Nephron progenitor cell (in vitro differentiated cells): ENCODE data around the gene KPNA4.
"Not testable (repeated sequence)": the region's sequence is repeated elsewhere in the genome, so short reads cannot be mapped to it uniquely, and the experiment has no call there.

Experiments
- DNase-seq: peaks from one replicate; pipeline ENCODE4 v3.0.0; 2021
- H3K27ac Mint-ChIP-seq: 2 replicates; pipeline ENCODE4 v1.8.0; 2021; ENCODE audit warnings: mild to moderate bottlenecking, moderate library complexity, mixed read lengths
- H3K27me3 Mint-ChIP-seq: 2 replicates; pipeline ENCODE4 v1.8.0; 2021; ENCODE audit warnings: mild to moderate bottlenecking, low read depth, mixed read lengths; ENCODE audit not compliant: poor library complexity
- H3K36me3 Mint-ChIP-seq: 2 replicates; pipeline ENCODE4 v1.8.0; 2021; ENCODE audit warnings: low read depth, mixed read lengths
- H3K4me1 Mint-ChIP-seq: 2 replicates; pipeline ENCODE4 v1.8.0; 2021; ENCODE audit warnings: mixed read lengths
- H3K4me3 Mint-ChIP-seq: 2 replicates; pipeline ENCODE4 v1.8.0; 2021; ENCODE audit warnings: mild to moderate bottlenecking, moderate library complexity, mixed read lengths
- H3K9me3 Mint-ChIP-seq: 2 replicates; pipeline ENCODE4 v1.8.0; 2021; ENCODE audit warnings: mild to moderate bottlenecking, moderate library complexity, mixed read lengths
- CTCF ChIP-seq: fragments of 200-600 bp; sonication (generic); IDR thresholded peaks from 2 replicates; pipeline ENCODE4 v1.5.0; 2021; ENCODE audit warnings: antibody characterized with exemption

Gene KPNA4

GRCh38 chr3:160455846-160456245 is 109.5 kb downstream of the KPNA4 start:
- H3K27me3 Mint-ChIP-seq = peaks cover 14% of the 10 kb centered on the region
- no peak overlapping the region for H3K27ac Mint-ChIP-seq
- H3K4me3 Mint-ChIP-seq = no peak overlapping the region
- no peaks in the 10 kb centered on the region for H3K36me3 Mint-ChIP-seq
- H3K9me3 Mint-ChIP-seq = peaks cover 4% of the 10 kb centered on the region
- no peak for TF ChIP-seq CTCF
- DNase-seq = no peak
- H3K4me1 Mint-ChIP-seq = no peaks in the 10 kb centered on the region

- Mint-ChIP-seq H3K27me3 (peaks cover 14% of the 10 kb centered on the region), H3K27ac (no peak overlapping the region), H3K4me1 (peaks cover 6% of the 10 kb centered on the region), H3K9me3 (peaks cover 10% of the 10 kb centered on the region), H3K4me3 (no peak overlapping the region), H3K36me3 (peaks cover 5% of the 10 kb centered on the region)
- DNase-seq = no peak
- TF ChIP-seq CTCF = no peak
Measured at GRCh38 chr3:160454995-160455394, 110.4 kb downstream of the KPNA4 start.

GRCh38 chr3:160452251-160452650 is 113.1 kb downstream of the KPNA4 start:
- H3K36me3 Mint-ChIP-seq, H3K9me3 Mint-ChIP-seq, H3K4me3 Mint-ChIP-seq, H3K27ac Mint-ChIP-seq, DNase-seq: not testable (repeated sequence)
- H3K27me3 Mint-ChIP-seq = peaks cover 11% of the 10 kb centered on the region
- H3K4me1 Mint-ChIP-seq = peaks cover 27% of the 10 kb centered on the region

GRCh38 chr3:160451602-160452001 is 113.8 kb downstream of the KPNA4 start:
- peaks cover 16% of the 10 kb centered on the region for H3K9me3 Mint-ChIP-seq
- H3K27me3 Mint-ChIP-seq = peaks cover 11% of the 10 kb centered on the region
- H3K4me3 Mint-ChIP-seq = no peak overlapping the region
- no peak for DNase-seq
- TF ChIP-seq CTCF = no peak
- H3K27ac Mint-ChIP-seq = no peak overlapping the region
- peaks cover 34% of the 10 kb centered on the region for H3K4me1 Mint-ChIP-seq
- H3K36me3 Mint-ChIP-seq = peaks cover 16% of the 10 kb centered on the region

- H3K27me3 Mint-ChIP-seq = peaks cover 11% of the 10 kb centered on the region
- H3K36me3 Mint-ChIP-seq = peaks cover 24% of the 10 kb centered on the region
- H3K9me3 Mint-ChIP-seq = peaks cover 21% of the 10 kb centered on the region
- DNase-seq = no peak
- peak overlapping the region; percentile 98 for H3K4me3 Mint-ChIP-seq
- TF ChIP-seq CTCF = no peak
- peaks cover 35% of the 10 kb centered on the region for H3K4me1 Mint-ChIP-seq
- H3K27ac Mint-ChIP-seq = no peak overlapping the region
Measured at GRCh38 chr3:160450846-160451245, 114.5 kb downstream of the KPNA4 start.

GRCh38 chr3:160449636-160450598 is 115.5 kb downstream of the KPNA4 start, which contains the start of gene TRIM59:
Gene TRIM59 (minus strand): TSS chr3:160449786. CDS start chr3:160439183, 10,603 bp downstream.
- peak within 1 kb of the TSS; percentile 98 for H3K27ac Mint-ChIP-seq
- TF ChIP-seq CTCF = no peak
- peak within 1 kb of the TSS; percentile 98 for H3K4me3 Mint-ChIP-seq
- DNase-seq = peak; percentile 97
- H3K9me3 Mint-ChIP-seq = peaks cover 31% of the 10 kb centered on the region
- peaks cover 33% of the 10 kb centered on the region for H3K36me3 Mint-ChIP-seq
- H3K27me3 Mint-ChIP-seq = peaks cover 11% of the 10 kb centered on the region
- peaks cover 35% of the 10 kb centered on the region for H3K4me1 Mint-ChIP-seq
